ENCODE results near the gene RAI14. TPM values are rescaled to one million over a fixed set of nuclear protein-coding genes. Genes with fewer than 3 reads are reported as not detected.

RAI14 gene
- total RNA-seq, 1 donor from 2014 or later: 1.1 TPM

GRCh38 chr5:34731435-34732232, 75.5 kb downstream of the RAI14 start:
- intact Hi-C loops (cut with micrococcal nuclease): no loop called here
- Mint-ChIP-seq H3K27me3 (peaks cover 3% of the 10 kb centered on the region), H3K9me3 (peaks cover 6% of the 10 kb centered on the region), H3K27ac (no peak overlapping the region), H3K36me3 (ENCODE audit: low read depth) (no peaks in the 10 kb centered on the region), H3K4me3 (no peak overlapping the region), H3K4me1 (no peaks in the 10 kb centered on the region)
- no peak for DNase-seq
- CTCF ChIA-PET: no interaction called here
- POLR2A ChIA-PET: no interaction called here
- TF ChIP-seq CTCF (IDR thresholded peaks at IDR 0.05): no peak
- ATAC-seq (ENCODE audit: low read depth): no peak

- intact Hi-C loops (cut with micrococcal nuclease): no loop called here
These were observed 78.2 kb downstream of the RAI14 start for GRCh38 chr5:34734326-34734725.

GRCh38 chr5:34735491-34736426, 79.6 kb downstream of the RAI14 start:
- H3K4me1 Mint-ChIP-seq: peaks cover 2% of the 10 kb centered on the region
- no peak overlapping the region for H3K27ac Mint-ChIP-seq
- ChIA-PET POLR2A (no interaction called here), CTCF (no interaction called here)
- ATAC-seq (ENCODE audit: low read depth) (no peak), DNase-seq (no peak)
- H3K36me3 Mint-ChIP-seq (ENCODE audit: low read depth): no peaks in the 10 kb centered on the region
- intact Hi-C loops (cut with micrococcal nuclease): no loop called here
- TF ChIP-seq CTCF (IDR thresholded peaks at IDR 0.05): no peak
- no peaks in the 10 kb centered on the region for H3K9me3 Mint-ChIP-seq
- H3K27me3 Mint-ChIP-seq: no peaks in the 10 kb centered on the region
- H3K4me3 Mint-ChIP-seq: no peak overlapping the region

More at GRCh38 chr5:34734326-34734725, 78.2 kb downstream of the RAI14 start:
- ATAC-seq (ENCODE audit: low read depth) (no peak), DNase-seq (no peak)
- H3K4me3 Mint-ChIP-seq: no peak overlapping the region
- no peaks in the 10 kb centered on the region for H3K27me3 Mint-ChIP-seq
- TF ChIP-seq CTCF (IDR thresholded peaks at IDR 0.05): no peak
- H3K4me1 Mint-ChIP-seq: peaks cover 2% of the 10 kb centered on the region
- ChIA-PET CTCF (no interaction called here), POLR2A (no interaction called here)
- no peaks in the 10 kb centered on the region for H3K9me3 Mint-ChIP-seq
- H3K27ac Mint-ChIP-seq: no peak overlapping the region
- H3K36me3 Mint-ChIP-seq (ENCODE audit: low read depth): no peaks in the 10 kb centered on the region

- H3K4me1 Mint-ChIP-seq: peaks cover 8% of the 10 kb centered on the region
- CTCF ChIA-PET: no interaction called here
These were observed 80.5 kb downstream of the RAI14 start for GRCh38 chr5:34736445-34737115.

More at GRCh38 chr5:34736445-34737115, 80.5 kb downstream of the RAI14 start:
- Mint-ChIP-seq H3K9me3 (no peaks in the 10 kb centered on the region), H3K4me3 (no peak overlapping the region), H3K36me3 (ENCODE audit: low read depth) (no peaks in the 10 kb centered on the region), H3K27ac (no peak overlapping the region), H3K27me3 (no peaks in the 10 kb centered on the region)
- no peak for DNase-seq
- POLR2A ChIA-PET: no interaction called here
- intact Hi-C loops (cut with micrococcal nuclease): no loop called here
- TF ChIP-seq CTCF (IDR thresholded peaks at IDR 0.05): no peak
- no peak for ATAC-seq (ENCODE audit: low read depth)

Measured in activated B cell treated with CpG ODN at 0.5 μM for 24 hours (primary cell).